ENCODE measurements around the gene AFG1L.
A peak's percentile ranks its signal among the peaks of the same experiment; 100 is the strongest.
"Not testable (repeated sequence)": the region's sequence is repeated elsewhere in the genome, so short reads cannot be mapped to it uniquely, and the experiment has no call there.

The AFG1L gene

DNA sequence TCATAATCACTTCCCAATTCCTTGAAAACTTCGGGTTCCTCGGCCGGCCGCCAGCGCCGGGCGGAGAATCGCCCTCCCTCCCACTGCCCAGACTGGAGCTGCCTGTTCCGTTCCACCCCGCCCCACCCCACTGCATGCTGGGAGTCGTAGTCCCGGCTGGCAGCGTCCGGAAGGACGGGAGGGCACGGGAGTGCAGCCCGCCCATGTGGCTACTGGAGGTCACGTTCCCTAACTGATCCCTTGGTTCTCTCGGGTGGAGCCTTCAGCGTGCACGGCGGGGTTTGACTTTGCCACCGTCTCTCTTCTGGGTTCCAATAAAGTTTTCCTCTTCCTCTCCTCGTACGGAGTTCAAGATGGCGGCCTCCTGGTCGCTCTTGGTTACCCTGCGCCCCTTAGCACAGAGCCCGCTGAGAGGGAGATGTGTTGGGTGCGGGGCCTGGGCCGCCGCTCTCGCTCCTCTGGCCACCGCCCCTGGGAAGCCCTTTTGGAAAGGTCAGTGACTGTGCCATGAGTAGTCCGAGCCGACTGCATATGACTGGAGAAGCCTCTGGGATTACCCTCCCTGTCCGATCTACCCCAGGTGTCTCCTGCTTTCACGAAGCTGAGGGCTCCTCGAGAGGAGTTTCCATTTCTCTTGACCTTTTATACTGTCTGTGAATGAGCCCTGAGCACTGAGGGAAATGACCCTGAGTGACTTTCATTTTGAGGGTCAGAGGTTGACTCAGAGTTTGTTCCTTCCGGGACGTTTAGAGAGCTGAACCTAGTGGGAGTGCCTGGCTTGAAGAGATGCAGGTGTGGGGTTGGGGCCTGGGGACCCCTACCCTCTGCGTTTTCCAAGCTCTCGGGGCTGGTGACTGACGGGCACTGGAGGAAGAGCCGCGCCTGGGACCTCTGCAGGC lies at the start of gene AFG1L:
AFG1L (plus strand) TSS at position 328 of the 899 bp plus-strand sequence; CDS start at position 354, 26 bp downstream.
- DNase-seq: peak; percentile 92

- not testable (repeated sequence) for DNase-seq
Observed at GRCh38 chr6:108245095-108245494, 49.8 kb upstream of the AFG1L start.

DNA sequence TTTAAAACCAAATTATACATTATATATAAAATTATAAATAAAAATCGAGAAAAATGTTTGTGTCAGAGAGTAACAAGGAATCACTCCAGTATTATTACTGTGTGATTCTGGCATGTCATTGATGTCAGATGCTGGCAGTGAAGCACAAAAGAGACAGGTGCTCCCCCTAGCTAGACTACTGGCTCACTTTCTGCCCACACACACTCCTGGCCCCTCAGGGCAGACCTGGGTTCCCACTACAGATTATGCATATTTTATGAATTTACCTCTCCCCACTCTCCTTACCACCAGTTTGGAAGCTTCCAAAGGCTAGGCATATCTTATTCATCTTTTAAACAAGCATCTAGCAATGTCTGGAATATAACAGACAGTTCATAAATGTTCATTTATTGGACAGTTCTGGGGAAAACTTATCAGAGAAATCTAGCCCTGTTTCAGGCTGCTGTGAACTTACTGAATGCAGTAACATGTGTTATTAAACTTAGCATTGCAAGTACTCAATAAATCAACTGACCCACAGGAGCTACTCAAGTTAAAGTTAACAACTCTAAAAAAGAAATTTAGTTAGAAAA lies 46.8 kb upstream of the AFG1L start:
- DNase-seq: no peak

DNA sequence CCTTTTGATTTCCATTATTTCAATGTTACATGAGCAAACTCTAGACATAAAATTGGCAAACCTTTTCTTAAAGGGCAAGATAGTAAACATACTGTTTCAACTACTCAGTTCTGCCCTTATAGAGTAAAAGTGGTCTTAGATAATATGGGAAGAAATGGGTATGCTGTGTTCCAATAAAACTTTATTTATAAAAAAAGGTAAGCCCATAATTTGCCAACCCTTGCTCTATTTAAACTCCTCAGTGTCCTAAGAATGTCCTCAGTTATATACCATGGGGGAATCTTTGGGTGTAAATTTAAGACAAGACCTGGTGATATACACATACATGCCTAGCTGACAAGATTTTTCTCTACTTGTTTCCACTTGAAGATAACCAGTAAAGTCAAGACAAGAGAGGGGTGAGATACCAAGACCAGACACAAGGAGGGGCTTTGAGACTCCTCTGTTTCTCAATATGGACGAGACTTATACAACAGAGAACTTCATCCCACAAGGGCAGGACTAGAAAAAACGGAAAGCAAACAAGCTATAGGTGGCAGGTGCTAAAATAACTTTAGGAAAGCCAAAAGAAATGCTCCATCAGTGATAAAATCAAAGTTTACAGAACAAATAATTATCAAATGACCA lies 44.5 kb upstream of the AFG1L start:
- DNase-seq: no peak

- DNase-seq: no peak
Observed at GRCh38 chr6:108251252-108251651, 43.6 kb upstream of the AFG1L start.

DNA sequence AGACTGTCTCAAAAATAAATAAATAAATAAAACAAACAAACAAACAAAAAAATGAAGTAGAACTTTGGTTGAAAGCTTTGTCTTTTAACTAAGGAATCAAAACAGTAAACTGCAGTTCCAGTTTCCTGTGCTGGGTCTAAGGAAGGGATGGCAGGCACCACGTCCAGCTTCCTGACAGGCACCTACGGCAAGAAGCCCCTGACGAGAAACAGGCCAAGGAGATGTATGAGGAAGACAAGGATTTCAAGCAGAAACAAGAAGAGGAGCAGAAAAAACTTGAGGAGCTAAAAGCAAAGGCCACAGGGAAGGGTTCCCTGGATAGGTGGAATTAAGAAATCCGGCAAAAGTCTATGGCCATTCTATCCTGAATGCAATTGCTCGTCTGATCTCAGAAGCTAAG lies 42.8 kb upstream of the AFG1L start:
- DNase-seq: no peak

DNA sequence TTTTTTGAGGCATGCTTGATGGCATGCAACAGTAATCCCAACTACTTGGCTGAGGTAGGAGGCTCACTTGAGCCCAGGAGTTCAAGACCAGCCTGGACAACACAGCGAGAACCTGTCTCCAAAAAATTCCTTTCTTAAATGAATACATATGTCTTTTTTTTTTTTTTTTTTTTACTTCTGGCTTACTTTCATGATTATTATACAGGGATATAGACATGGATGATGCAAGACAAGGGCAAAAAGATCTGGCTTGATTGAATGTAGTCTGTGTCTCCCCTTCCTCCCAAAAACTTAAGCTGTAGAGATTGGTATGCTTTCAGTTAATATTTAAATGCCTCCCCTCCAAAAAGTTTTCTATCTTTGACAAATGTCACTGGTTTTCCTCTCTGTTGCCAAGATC lies 41.6 kb upstream of the AFG1L start:
- no peak for DNase-seq

DNA sequence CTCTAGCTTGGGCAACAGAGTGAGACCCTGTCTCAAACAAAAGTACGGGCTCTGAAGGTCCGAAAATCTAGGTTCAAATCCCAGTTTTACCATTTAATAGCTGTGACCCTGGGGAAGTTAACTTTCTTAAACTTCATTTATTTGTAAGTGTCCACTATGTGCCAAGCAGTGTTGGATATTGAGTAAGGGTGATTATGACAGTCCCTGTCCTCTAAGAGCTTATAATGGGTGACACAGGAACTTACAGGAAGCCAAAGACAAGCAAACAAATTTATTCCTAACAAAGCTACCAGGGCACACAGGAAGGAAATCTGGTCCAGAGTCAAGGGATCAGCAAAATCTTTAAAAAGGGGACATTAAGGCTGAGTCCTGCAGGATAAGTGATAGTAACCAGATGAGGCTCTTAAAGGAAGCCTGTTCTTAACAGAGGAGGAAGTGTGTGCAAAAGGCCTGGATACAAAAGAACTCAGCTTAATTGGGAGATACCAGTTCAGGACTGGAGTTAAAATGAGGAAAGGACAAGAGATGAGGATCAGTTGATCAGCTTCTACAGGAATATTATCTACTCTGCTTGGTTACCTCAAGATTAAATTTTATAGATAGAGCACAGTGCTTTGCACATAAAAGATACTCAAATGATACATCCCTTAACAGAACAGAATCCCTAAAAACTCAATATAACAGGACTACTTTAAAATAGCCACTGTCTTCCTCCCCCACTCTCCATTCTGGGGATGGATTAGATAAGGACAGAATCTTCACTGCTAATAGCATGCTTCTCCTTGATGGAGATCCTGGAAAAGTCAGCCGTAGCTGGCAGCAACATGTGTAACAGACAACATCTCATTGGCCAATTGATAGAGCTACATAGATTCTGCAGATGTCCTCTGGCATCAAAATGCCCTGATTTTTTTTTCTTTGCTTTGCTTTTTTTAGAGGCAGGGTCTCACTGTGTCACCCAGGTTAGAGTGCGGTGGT lies 40.1 kb upstream of the AFG1L start:
- no peak for DNase-seq

DNA sequence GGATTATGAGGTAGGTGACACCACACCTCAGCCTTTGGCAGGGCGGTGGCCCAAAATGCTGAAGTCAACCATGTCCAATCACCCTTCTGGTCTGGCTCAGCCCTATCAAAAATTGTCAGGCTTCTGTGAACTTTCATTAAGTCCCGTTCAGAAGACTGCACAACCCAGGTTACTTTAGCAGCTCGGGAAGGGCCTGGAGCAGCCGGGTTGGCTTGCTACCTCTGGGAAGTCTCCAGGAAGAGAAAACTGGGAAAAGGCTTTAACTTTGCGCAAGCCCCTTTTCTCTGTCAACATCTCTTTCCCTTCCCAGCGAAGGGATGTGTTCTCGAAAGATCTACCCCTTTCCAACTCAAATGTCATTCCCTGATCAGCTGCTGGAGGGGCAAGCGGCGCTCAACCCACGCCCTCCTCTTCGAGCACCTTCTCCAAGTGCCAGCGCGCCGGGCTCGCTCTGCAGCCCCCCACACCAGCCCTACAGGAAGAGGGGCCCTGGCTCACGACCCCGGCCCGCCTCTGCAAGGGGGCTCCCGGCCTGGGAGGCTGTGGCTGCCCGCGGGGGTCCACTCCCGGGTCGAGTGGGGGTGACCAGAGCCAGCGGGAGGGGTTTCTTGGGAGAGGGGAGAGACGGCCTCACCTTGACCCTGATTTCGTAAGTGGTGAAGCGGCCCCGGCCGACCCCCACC lies 34.6 kb upstream of the AFG1L start:
- DNase-seq: peak; percentile 56

DNA sequence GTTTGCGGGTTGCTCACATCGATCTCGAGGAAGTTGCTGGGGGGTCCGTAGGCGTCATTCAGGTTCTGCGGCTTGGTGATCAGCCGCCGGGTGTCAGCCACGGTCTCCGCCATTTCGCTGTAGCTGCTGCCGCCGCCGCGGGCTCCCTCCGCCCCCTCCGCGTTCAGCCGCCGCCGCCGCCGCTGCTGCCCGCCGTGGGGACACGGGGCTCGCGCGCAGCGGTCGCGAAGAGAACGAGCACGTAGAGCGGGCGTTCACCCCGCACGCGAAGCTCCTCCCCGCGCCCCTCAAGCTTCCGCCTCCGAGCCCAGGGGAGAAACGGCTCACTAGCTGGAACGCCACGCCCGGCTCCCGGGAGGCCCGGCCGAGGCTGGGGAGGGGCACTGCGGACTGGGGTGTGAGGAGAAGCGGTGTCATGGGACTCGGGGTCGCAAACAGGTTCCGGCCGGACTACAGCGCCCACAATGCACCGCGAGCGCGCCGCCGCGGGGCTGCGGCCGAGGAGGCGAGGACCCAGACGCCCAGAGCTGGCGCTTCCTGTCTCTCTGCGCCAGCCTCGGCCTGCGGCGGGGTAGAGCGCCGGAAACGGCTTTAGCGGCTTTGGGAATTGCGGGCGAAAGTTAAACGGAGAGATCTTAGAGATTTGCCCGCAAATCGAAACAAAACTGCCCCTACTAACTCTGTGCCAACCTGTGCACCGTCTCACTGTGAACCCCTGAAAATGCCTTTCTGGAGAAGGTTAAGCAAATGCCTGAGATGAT lies 33.9 kb upstream of the AFG1L start, which contains the start of gene SNX3:
SNX3 (minus strand) TSS at position 232 of the 761 bp plus-strand sequence; CDS start at position 113, 119 bp downstream.
- peak; percentile 97 for DNase-seq

GRCh38 chr6:108263371-108263770 lies 31.5 kb upstream of the AFG1L start:
- no peak for DNase-seq

- DNase-seq: no peak
Observed at GRCh38 chr6:108268845-108269244, 26.0 kb upstream of the AFG1L start.

- DNase-seq: not testable (repeated sequence)
Observed at GRCh38 chr6:108269955-108270354, 24.9 kb upstream of the AFG1L start.

DNA sequence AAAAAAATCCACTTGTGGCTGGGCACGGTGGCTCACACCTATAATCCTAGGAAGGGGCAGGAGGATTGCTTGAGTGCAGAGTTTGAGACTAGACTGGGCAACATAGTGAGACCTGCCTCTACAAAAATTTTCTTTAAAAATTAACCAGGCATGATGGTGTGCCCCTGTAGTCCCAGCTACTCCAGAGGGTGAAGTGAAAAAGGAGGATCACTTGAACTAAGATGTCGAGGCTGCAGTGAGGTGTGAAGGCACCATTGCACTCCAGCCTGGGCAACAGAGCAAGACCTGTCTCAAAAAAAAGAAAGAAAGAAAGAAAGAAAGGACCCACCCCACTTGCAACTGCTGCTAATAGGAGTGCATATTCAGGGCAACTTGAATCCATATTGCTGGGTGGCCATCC lies 20.3 kb upstream of the AFG1L start:
- DNase-seq: no peak

DNA sequence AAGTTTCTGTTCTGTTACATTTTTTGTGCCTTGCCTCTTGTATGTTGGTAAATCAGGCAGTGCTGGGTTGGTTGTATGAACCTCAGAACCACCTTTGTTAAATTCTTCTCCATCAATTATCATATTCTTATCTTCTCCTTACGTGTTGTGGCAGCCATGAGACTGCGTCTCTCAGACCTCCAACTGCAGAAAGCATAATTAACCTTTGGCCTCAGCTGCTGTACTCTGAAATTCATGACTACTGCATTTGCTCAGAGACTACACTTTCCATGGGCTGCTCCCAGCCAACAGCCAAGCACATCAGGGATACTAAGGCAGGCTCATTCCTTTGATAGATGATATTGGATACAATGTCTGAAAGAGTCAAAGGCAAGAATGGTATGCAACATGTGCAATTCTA lies 18.9 kb upstream of the AFG1L start:
- no peak for DNase-seq

DNA sequence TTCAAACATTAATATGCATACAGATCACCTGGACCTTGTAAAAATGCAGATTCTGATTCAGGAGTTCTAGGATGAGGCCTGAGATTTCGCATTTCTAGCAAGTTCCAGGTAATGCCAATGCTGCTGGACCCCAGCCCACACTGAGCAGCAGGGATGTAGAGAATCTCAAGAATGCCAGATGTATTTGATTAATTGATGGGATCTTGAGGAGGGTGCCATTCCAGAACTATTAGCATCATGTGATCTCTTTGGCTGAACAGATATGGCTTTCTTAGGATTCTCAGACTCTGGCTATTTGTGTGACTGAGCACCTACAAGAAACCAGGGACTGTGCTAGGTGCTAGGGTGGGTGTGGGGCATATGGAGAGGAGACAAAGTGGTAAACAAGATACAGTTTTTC lies 17.6 kb upstream of the AFG1L start:
- no peak for DNase-seq

DNA sequence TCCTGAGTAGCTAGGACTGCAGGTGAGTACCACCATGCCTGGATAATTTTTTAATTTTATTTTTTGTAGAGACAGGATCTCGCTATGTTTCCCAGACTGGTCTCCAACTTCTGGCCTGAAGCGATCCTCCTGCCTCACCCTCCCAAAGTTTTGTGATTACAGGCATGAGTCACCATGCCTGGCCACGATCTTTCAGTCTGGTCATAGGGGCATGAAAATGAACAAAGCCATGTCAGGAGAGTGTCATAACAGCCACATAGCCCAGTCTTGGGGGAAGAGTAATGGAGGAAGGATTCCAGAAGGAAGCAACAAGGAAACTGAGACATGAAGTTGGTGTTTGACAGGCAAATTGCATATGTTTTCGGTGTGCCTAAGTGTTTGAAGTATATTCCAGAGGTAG lies 17.0 kb upstream of the AFG1L start:
- no peak for DNase-seq

DNA sequence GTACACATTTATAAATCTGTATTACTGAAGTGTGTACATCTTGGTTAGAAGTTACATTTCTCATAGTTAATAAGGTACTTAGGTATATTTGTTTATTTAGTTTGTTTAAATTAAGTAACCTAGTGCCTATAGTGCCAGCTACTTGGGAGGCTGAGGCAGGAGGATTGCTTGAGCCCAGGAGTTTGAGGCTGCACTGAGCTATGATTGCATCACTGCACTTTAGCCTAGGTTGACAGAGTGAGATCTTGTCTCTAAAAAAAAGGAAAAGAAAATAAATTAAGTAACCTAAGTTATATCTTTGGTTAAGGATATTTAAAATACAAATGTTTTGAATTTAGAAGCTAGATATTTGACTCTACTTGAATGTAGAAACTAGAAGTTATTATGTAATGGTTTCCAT lies 9.5 kb upstream of the AFG1L start:
- DNase-seq: no peak

DNA sequence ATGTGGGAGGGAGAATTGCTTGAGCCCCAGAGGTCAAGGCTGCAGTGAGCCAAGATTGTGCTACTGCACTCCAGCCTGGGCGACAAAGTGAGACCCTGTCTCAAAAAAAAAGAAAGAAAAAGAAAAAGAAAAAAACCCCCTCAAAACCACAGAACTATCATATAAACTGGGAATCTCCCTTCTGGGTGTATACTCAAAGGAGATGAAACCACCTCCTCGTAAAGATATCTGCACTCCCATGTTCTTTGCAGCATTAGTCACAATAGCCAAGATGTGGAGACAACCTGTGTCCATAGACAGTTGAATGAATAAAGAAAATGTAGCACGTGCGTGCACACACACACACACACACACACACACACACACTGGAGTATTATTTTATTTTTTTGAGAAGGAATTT lies 8.5 kb upstream of the AFG1L start:
- DNase-seq: no peak

DNA sequence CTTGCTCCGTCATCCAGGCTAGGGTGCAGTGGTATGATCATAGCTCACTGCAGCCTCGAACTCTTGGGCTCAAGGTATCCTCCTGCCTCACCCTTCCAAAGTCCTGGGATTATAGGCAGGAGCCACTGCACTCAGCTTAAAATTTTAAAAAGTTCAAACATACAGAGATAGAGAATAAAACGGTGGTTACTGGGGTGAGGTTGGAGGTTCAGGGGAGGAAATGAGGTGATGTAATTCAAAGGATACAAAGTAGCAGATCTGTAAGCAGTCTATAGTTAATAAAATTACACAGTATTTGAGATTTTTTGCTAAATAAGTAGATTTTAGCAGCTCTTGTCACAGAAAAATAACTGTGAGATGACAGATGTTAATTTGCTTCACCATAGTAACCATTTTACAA lies 7.5 kb upstream of the AFG1L start:
- DNase-seq: no peak

- no peak for DNase-seq
Observed at GRCh38 chr6:108288742-108289141, 6.1 kb upstream of the AFG1L start.

Measured in NCI-H2171 treated with DMSO at 0.1 percent for 48 hours (cell line).